ENCODE results near the gene PRKX.
"Not testable (repeated sequence)": the region's sequence is repeated elsewhere in the genome, so short reads cannot be mapped to it uniquely, and the experiment has no call there.

DNA sequence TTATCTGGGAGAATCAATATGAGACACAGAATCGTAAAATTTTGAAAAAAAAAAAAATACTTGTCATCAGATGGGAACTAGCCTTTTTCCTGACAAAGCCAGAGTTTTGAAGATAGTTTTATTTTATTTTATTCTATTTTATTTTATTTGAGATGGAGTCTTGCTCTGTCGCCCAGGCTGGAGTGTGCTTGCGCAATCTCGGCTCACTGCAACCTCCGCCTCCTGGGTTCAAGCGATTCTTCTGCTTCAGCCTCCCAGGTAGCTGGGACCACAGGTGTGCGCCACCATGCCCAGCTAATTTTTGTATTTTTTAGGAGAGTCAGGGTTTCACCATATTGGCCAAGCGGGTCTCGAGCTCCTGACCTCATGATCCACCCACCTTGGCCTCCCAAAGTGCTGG lies 10.0 kb upstream of the PRKX start:
- TF ChIP-seq, protein P1, sequence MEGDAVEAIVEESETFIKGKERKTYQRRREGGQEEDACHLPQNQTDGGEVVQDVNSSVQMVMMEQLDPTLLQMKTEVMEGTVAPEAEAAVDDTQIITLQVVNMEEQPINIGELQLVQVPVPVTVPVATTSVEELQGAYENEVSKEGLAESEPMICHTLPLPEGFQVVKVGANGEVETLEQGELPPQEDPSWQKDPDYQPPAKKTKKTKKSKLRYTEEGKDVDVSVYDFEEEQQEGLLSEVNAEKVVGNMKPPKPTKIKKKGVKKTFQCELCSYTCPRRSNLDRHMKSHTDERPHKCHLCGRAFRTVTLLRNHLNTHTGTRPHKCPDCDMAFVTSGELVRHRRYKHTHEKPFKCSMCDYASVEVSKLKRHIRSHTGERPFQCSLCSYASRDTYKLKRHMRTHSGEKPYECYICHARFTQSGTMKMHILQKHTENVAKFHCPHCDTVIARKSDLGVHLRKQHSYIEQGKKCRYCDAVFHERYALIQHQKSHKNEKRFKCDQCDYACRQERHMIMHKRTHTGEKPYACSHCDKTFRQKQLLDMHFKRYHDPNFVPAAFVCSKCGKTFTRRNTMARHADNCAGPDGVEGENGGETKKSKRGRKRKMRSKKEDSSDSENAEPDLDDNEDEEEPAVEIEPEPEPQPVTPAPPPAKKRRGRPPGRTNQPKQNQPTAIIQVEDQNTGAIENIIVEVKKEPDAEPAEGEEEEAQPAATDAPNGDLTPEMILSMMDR (IDR thresholded peaks at IDR 0.05; ENCODE audit: low read depth, low read length) = not testable (repeated sequence)
- TF ChIP-seq, protein P2, sequence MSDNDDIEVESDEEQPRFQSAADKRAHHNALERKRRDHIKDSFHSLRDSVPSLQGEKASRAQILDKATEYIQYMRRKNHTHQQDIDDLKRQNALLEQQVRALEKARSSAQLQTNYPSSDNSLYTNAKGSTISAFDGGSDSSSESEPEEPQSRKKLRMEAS (IDR thresholded peaks at IDR 0.05; ENCODE audit: low read depth, low read length) = not testable (repeated sequence)
- not testable (repeated sequence) for TF ChIP-seq POLR2A (IDR thresholded peaks at IDR 0.05; ENCODE audit: extremely low read depth, insufficient read length)

All from NB4 (cell line).